ENCODE measurements around the gene AKAP11. TPM values are rescaled to one million over a fixed set of nuclear protein-coding genes. Genes with fewer than 3 reads are reported as not detected.

The AKAP11 gene, protein sequence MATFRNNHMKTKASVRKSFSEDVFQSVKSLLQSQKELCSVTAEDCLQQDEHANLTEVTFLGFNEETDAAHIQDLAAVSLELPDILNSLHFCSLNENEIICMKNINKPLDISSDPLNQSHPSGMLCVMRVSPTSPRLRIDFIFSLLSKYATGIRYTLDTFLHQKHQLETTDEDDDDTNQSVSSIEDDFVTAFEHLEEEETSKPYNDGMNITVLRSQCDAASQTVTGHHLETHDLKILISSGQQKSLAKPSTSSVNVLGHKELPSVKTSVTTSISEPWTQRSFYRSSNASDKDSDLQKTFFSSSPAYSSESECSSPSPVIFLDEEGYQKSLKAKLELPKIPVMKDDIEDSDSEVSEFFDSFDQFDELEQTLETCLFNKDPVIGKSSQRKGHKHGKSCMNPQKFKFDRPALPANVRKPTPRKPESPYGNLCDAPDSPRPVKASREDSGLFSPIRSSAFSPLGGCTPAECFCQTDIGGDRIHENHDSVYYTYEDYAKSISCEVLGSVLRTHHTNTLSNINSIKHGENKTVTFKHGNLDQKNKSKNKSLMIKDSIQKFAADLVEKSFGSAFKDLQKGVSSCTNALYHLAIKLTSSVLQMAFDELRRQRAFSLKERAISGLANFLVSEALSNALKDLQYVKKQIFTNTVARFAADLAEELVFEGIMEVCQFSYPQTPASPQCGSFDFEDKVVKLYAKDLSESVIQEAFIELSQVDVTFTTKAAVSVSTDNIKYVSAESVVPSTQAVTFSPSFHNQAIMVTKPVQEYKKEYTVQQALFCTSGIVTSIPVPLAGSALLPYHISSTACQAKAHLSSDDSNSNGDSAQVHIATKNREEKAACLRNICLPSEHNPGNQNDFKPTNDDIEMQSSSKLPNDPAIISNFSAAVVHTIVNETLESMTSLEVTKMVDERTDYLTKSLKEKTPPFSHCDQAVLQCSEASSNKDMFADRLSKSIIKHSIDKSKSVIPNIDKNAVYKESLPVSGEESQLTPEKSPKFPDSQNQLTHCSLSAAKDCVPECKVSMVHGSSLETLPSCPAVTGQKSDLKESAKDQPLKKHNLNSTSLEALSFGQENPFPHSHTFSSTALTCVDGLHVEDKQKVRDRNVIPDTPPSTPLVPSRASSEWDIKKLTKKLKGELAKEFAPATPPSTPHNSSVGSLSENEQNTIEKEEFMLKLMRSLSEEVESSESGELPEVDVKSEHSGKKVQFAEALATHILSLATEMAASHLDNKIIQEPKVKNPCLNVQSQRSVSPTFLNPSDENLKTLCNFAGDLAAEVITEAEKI (N-terminal part only)
- 10 to 100 TPM; 18.0 to 18.4 TPM for total RNA-seq
- 30.0 TPM for polyA plus RNA-seq (2013, experiment 1 of 2)
- polyA plus RNA-seq (2013, experiment 2 of 2): 29.8 TPM
- total RNA-seq: 47.8 to 258 (median 118) reads per million in 172 experiments

DNA sequence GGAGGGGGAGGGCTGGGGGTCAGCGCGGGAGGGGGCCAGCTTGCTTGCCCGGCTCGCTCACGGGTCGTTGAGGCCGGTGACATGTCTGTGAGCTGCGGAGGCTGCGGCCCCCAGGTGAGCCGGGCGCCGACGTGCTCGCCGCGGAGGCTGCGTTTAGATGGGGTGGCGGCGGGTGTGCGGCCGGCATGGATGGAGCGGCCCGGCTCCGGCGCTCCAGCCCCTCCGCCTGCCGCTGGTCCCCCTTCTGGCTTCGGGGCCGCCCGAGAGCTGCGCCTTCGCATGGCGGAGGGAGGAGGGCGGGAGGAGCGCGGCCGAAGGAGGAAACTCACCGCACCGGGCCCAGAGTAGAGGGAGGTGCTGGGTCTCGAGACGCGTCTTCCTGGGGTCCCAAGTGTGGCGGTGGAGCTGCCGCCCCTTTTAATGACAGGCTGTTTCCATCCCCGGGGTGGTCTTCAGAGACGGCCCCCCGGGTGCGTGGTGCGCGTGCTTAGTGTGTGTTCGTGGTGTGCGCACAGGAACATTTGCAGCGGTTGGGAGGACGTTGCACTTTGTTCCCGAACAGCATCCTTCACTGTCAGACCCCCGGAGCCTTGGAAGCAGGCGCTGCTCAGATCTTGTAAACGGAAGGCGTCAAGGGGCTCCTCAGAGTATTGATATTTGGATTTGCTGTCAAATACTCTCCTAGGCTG lies at the start of gene AKAP11:
TSS of gene AKAP11 (plus strand) at position 38 of the 689 bp plus-strand sequence. CDS start 14,197 bp downstream, outside the sequence.
- no peaks in the 10 kb centered on the region for H3K36me3 ChIP-seq (ENCODE audit: insufficient read depth, low read length)
- peaks cover 18% of the 10 kb centered on the region for H3K36me3 Mint-ChIP-seq (ENCODE audit: low read depth)
- no peaks in the 10 kb centered on the region for H3K27me3 Mint-ChIP-seq
- TF ChIP-seq, protein P1, sequence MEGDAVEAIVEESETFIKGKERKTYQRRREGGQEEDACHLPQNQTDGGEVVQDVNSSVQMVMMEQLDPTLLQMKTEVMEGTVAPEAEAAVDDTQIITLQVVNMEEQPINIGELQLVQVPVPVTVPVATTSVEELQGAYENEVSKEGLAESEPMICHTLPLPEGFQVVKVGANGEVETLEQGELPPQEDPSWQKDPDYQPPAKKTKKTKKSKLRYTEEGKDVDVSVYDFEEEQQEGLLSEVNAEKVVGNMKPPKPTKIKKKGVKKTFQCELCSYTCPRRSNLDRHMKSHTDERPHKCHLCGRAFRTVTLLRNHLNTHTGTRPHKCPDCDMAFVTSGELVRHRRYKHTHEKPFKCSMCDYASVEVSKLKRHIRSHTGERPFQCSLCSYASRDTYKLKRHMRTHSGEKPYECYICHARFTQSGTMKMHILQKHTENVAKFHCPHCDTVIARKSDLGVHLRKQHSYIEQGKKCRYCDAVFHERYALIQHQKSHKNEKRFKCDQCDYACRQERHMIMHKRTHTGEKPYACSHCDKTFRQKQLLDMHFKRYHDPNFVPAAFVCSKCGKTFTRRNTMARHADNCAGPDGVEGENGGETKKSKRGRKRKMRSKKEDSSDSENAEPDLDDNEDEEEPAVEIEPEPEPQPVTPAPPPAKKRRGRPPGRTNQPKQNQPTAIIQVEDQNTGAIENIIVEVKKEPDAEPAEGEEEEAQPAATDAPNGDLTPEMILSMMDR (IDR thresholded peaks at IDR 0.05): no peak
- no peaks in the 10 kb centered on the region for H3K9me3 ChIP-seq (ENCODE audit: control insufficient read depth in 1 of 2, insufficient read depth in 1 of 2, low read length in 2 of 2)
- no peaks in the 10 kb centered on the region for H3K27me3 ChIP-seq (ENCODE audit: control insufficient read depth in 1 of 2, insufficient read depth in 2 of 2, low read length in 2 of 2)
- CTCF ChIA-PET: interaction anchor here (0.7 kb wide), 1 partner anchor 14 kb away, joined by 3 read pairs; no protein-coding TSS in a partner anchor
- H3K9me3 Mint-ChIP-seq: no peaks in the 10 kb centered on the region
- POLR2A ChIA-PET: interaction anchor here (0.7 to 2.6 kb wide), 22 partner anchors 8 to 1253 kb away, joined by 3 to 12 read pairs (median 4); partner anchors contain the start of genes DGKH, ELF1, EPSTI1 and WBP4
- H3K4me3 ChIP-seq (ENCODE audit: low read length): peak within 1 kb of the TSS; percentile 87
- no peak within 1 kb of the TSS for H3K27ac Mint-ChIP-seq
- H3K4me1 ChIP-seq (ENCODE audit: insufficient read depth, low read length): peaks cover 40% of the 10 kb centered on the region
- H3K27ac ChIP-seq (ENCODE audit: low read depth in 1 of 2, low read length in 2 of 2): peak within 1 kb of the TSS; percentile 91 to 96
- ATAC-seq (ENCODE audit: poor library complexity) (peak; percentile 30), DNase-seq (peak in 11 of 14 experiments; percentile 8 to 54 (median 33))
- peaks cover 53% of the 10 kb centered on the region for H3K4me1 Mint-ChIP-seq (ENCODE audit: low read depth)
- H3K4me3 Mint-ChIP-seq: peak within 1 kb of the TSS; percentile 99
- intact Hi-C loops (cut with DNase I, micrococcal nuclease): loop anchor here (5.0 to 10.0 kb wide), 7 partner anchors 123 to 1257 kb away; partner anchors contain the start of genes ELF1 (in 1 of the 2), MTRF1 (in 1 of the 2), VWA8 (in 1 of the 2) and WBP4 (in 1 of the 2)

DNA sequence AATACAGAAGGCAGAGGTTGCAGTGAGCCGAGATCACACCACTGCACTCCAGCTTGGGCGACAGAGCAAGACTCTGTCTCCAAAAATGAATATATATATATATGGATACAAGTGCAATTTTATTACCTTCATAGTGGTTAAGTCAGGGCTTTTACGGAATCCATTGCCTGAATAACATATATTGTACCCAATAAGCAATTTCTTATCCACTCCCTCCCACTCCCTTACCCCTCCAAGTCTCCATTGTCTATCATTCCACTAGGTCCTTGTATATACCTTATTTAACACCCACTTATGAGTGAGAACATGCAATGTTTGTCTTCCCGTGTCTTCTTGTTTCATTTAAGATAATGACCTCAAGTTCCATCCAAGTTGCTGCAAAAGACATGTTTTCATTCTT lies 48.3 kb upstream of the AKAP11 start:
- H3K9me3 ChIP-seq (ENCODE audit: control insufficient read depth in 1 of 2, insufficient read depth in 1 of 2, low read length in 2 of 2): no peaks in the 10 kb centered on the region
- CTCF ChIA-PET: no interaction called here
- H3K4me1 Mint-ChIP-seq (ENCODE audit: low read depth): no peaks in the 10 kb centered on the region
- DNase-seq: no peak
- H3K9me3 Mint-ChIP-seq: peaks cover 3% of the 10 kb centered on the region
- TF ChIP-seq, protein P1 (IDR thresholded peaks at IDR 0.05): no peak
- no peak overlapping the region for H3K4me3 Mint-ChIP-seq
- H3K4me1 ChIP-seq (ENCODE audit: insufficient read depth, low read length): no peaks in the 10 kb centered on the region
- peaks cover 61% of the 10 kb centered on the region for H3K36me3 Mint-ChIP-seq (ENCODE audit: low read depth)
- H3K36me3 ChIP-seq (ENCODE audit: insufficient read depth, low read length): peaks cover 29% of the 10 kb centered on the region
- intact Hi-C loops (cut with DNase I, micrococcal nuclease): no loop called here
- H3K27me3 ChIP-seq (ENCODE audit: control insufficient read depth in 1 of 2, insufficient read depth in 2 of 2, low read length in 2 of 2): no peaks in the 10 kb centered on the region
- POLR2A ChIA-PET: no interaction called here
- no peak overlapping the region for H3K27ac ChIP-seq (ENCODE audit: low read depth in 1 of 2, low read length in 2 of 2)
- ATAC-seq (ENCODE audit: poor library complexity): no peak
- no peaks in the 10 kb centered on the region for H3K27me3 Mint-ChIP-seq
- H3K27ac Mint-ChIP-seq: no peak overlapping the region
- H3K4me3 ChIP-seq (ENCODE audit: low read length): no peak overlapping the region

Data from CD4-positive, alpha-beta T cell (primary cell).